Liver (tissue), 9 donors: ENCODE results near the gene RAET1G. TPM values are rescaled to one million over a fixed set of nuclear protein-coding genes. Genes with fewer than 3 reads are reported as not detected.
"Not testable (repeated sequence)": the region's sequence is repeated elsewhere in the genome, so short reads cannot be mapped to it uniquely, and the experiment has no call there.

Source experiments
- DNase-seq: peaks from one replicate; pipeline ENCODE4 v3.0.0-alpha.2; 2017; ENCODE audit warnings: low spot score
- H3K27ac ChIP-seq, 2 donors: one replicate each; pipeline ENCODE4 v1.7.0; 2013; ENCODE audit warnings: inconsistent platforms in 2 of 2, low read length in 2 of 2, control low read depth in 1 of 2, low read depth in 1 of 2, mild to moderate bottlenecking in 1 of 2
- H3K27me3 ChIP-seq, 4 donors: one replicate each; pipeline versions ENCODE4 v1.6.1 to v1.7.0; 2013; ENCODE audit warnings: low read length in 3 of 4, inconsistent platforms in 1 of 4, mild to moderate bottlenecking in 1 of 4, moderate library complexity in 1 of 4; ENCODE audit not compliant: control insufficient read depth in 4 of 4, insufficient read depth in 4 of 4
- H3K36me3 ChIP-seq, 4 donors: one replicate each; pipeline versions ENCODE4 v1.6.1 to v1.7.0; 2013; ENCODE audit warnings: low read length in 3 of 4, mild to moderate bottlenecking in 3 of 4, low read depth in 1 of 4, moderate library complexity in 1 of 4; ENCODE audit not compliant: control insufficient read depth in 4 of 4, insufficient read depth in 3 of 4
- H3K4me1 ChIP-seq, 4 donors: one replicate each; pipeline versions ENCODE4 v1.6.1 to v1.7.0; 2013; ENCODE audit warnings: low read length in 3 of 4, mild to moderate bottlenecking in 3 of 4, moderate library complexity in 1 of 4; ENCODE audit not compliant: control insufficient read depth in 4 of 4, insufficient read depth in 4 of 4
- H3K4me3 ChIP-seq, 3 donors: one replicate each; pipeline versions ENCODE4 v1.6.1 to v1.7.0; 2013; ENCODE audit warnings: low read length in 3 of 3, control low read depth in 1 of 3, low read depth in 1 of 3, mild to moderate bottlenecking in 1 of 3
- H3K9ac ChIP-seq, 2 donors: one replicate each; pipeline ENCODE4 v1.7.0; 2013; ENCODE audit warnings: low read length in 2 of 2, mild to moderate bottlenecking in 2 of 2, moderate library complexity in 2 of 2, control low read depth in 1 of 2, low read depth in 1 of 2
- H3K9me3 ChIP-seq, 4 donors: one replicate each; pipeline versions ENCODE4 v1.6.1 to v1.7.0; 2013; ENCODE audit warnings: low read length in 3 of 4; ENCODE audit not compliant: control insufficient read depth in 4 of 4
- CTCF ChIP-seq: fragments of 150-350 bp; IDR thresholded peaks from 2 replicates; pipeline ENCODE4 v1.5.1; 2017; ENCODE audit warnings: improper control_type of control experiment, low read depth, low read length; ENCODE audit not compliant: missing input control
- GABPA ChIP-seq, 2 donors: IDR thresholded peaks in 1 of 2; conservative IDR thresholded peaks in 1 of 2; 2 replicates each; pipeline ENCODE4 v1.6.1; 2016; ENCODE audit warnings: antibody characterized with exemption in 2 of 2, mild to moderate bottlenecking in 1 of 2, moderate library complexity in 1 of 2
- HNF4A ChIP-seq, 2 donors: conservative IDR thresholded peaks; 2 replicates each; pipeline ENCODE4 v1.6.1; 2016; ENCODE audit warnings: antibody characterized with exemption in 2 of 2, mild to moderate bottlenecking in 2 of 2
- HNF4G ChIP-seq: IDR thresholded peaks from 2 replicates; pipeline ENCODE4 v1.6.1; 2016; ENCODE audit warnings: antibody characterized with exemption
- JUND ChIP-seq, 2 donors: IDR thresholded peaks; 2 replicates each; pipeline ENCODE4 v1.6.1; 2016; ENCODE audit warnings: antibody characterized with exemption in 2 of 2
- NR2F2 ChIP-seq: IDR thresholded peaks from 2 replicates; pipeline ENCODE4 v1.6.1; 2016; ENCODE audit warnings: antibody characterized with exemption
- REST ChIP-seq: IDR thresholded peaks from 2 replicates; pipeline ENCODE4 v1.6.1; 2016; ENCODE audit warnings: antibody characterized with exemption, mild to moderate bottlenecking
- RXRA ChIP-seq, 2 donors: IDR thresholded peaks; 2 replicates each; pipeline ENCODE4 v1.6.1; 2017 to 2018; ENCODE audit warnings: antibody characterized with exemption in 2 of 2, mild to moderate bottlenecking in 1 of 2
- TAF1 ChIP-seq: conservative IDR thresholded peaks from 2 replicates; pipeline ENCODE4 v1.6.1; 2016; ENCODE audit warnings: antibody characterized with exemption, mild to moderate bottlenecking
- ZBTB33 ChIP-seq: IDR thresholded peaks from 2 replicates; pipeline ENCODE4 v1.6.1; 2016; ENCODE audit warnings: antibody characterized with exemption
- WGBS: extraction: QIAGEN DNeasy Blood & Tissue Kit; methylation state at CpG from one replicate; pipeline ENCODE4 v1.1.7; 2013; 5-methylcytosine and 5-hydroxymethylcytosine counted together
- polyA plus RNA-seq, 2 donors: library from polyadenylated mRNA; stranded (reverse) in 1 of 2; unstranded in 1 of 2; fragments of 200-250 nt in 1 of 2; fragments of >200 nt in 1 of 2; fragmentation: Nextera tagmentation in 1 of 2; extraction: Ambion mirVana in 1 of 2; gene quantifications; one replicate each; pipeline versions ENCODE4 v1.2.1 to v1.2.3, GENCODE V29; 2013 to 2015
- total RNA-seq, 2 donors: library from RNA; depleted of rRNA; stranded (reverse); fragments of >200 nt; gene quantifications; one replicate each; pipeline ENCODE4 v1.2.3, GENCODE V29; 2014
- donor health status: healthy.
- donor health status: healthy.
- donor health status: healthy.
- donor health status: healthy.
- donor health status: healthy.

The RAET1G gene
- total and polyA plus RNA-seq, 4 donors = not detected

GRCh38 chr6:149948616-149949015, 25.7 kb upstream of the RAET1G start:
- no peaks in the 10 kb centered on the region for H3K36me3 ChIP-seq
- H3K27ac ChIP-seq = no peak overlapping the region
- H3K9me3 ChIP-seq = no peaks in the 10 kb centered on the region
- TF ChIP-seq REST (no peak), CTCF (no peak), HNF4G (no peak)
- no peak overlapping the region for H3K9ac ChIP-seq
- no peak overlapping the region for H3K4me3 ChIP-seq
- no peak for DNase-seq
- 82% methylated on average over 5 of the region's 5 CpGs for WGBS
- H3K4me1 ChIP-seq = peaks cover 0 to 8% (median 0%) of the 10 kb centered on the region in 4 donors
- peaks cover 0 to 14% (median 4%) of the 10 kb centered on the region in 4 donors for H3K27me3 ChIP-seq

GRCh38 chr6:149948011-149948410, 25.1 kb upstream of the RAET1G start:
- H3K4me3 ChIP-seq = no peak overlapping the region
- H3K4me1 ChIP-seq = peaks cover 0 to 8% (median 0%) of the 10 kb centered on the region in 4 donors
- 82% methylated on average over 1 of the region's 1 CpG for WGBS
- H3K9me3 ChIP-seq = no peaks in the 10 kb centered on the region
- no peak overlapping the region for H3K9ac ChIP-seq
- no peak for TF ChIP-seq TAF1
- TF ChIP-seq HNF4A (conservative IDR thresholded peaks at IDR 0.05) = no peak
- no peak for TF ChIP-seq RXRA (IDR thresholded peaks at IDR 0.05)
- TF ChIP-seq HNF4G = no peak
- TF ChIP-seq NR2F2 = no peak
- TF ChIP-seq GABPA (IDR thresholded peaks at IDR 0.05 in 1 of 2, conservative IDR thresholded peaks at IDR 0.05 in 1 of 2) = no peak
- no peak for TF ChIP-seq ZBTB33
- no peak for TF ChIP-seq JUND (IDR thresholded peaks at IDR 0.05)
- H3K27ac ChIP-seq = no peak overlapping the region
- no peak for DNase-seq
- no peaks in the 10 kb centered on the region for H3K36me3 ChIP-seq
- H3K27me3 ChIP-seq = peaks cover 0 to 13% (median 4%) of the 10 kb centered on the region in 4 donors

GRCh38 chr6:149947533-149947932, 24.6 kb upstream of the RAET1G start:
- H3K4me1 ChIP-seq, H3K9me3 ChIP-seq, H3K27ac ChIP-seq, H3K9ac ChIP-seq, DNase-seq, H3K4me3 ChIP-seq, H3K36me3 ChIP-seq: not testable (repeated sequence)
- no CpG with 5 or more reads among the region's 1 CpG for WGBS
- peaks cover 0 to 11% (median 2%) of the 10 kb centered on the region in 4 donors for H3K27me3 ChIP-seq

GRCh38 chr6:149946631-149947030, 23.7 kb upstream of the RAET1G start:
- H3K9ac ChIP-seq, H3K4me3 ChIP-seq, H3K9me3 ChIP-seq, H3K36me3 ChIP-seq, H3K27me3 ChIP-seq, H3K27ac ChIP-seq, DNase-seq: not testable (repeated sequence)
- peaks cover 0 to 15% (median 5%) of the 10 kb centered on the region in 4 donors for H3K4me1 ChIP-seq
- WGBS = 65% methylated on average over 7 of the region's 7 CpGs

- not testable (repeated sequence) for H3K9ac ChIP-seq, H3K9me3 ChIP-seq, H3K4me3 ChIP-seq, H3K36me3 ChIP-seq, DNase-seq, H3K27ac ChIP-seq, H3K27me3 ChIP-seq
- 81% methylated on average over 5 of the region's 6 CpGs for WGBS
- H3K4me1 ChIP-seq = peaks cover 0 to 14% (median 10%) of the 10 kb centered on the region in 4 donors
These were observed 22.4 kb upstream of the RAET1G start for GRCh38 chr6:149945276-149945675.
